Measurements from ENCODE around the gene STMN1.

GRCh38 chr1:25927521-25928265 lies 21.5 kb upstream of the STMN1 start:
- TF ChIP-seq POLR2A (IDR thresholded peaks at IDR 0.05) (no peak), CTCF (IDR thresholded peaks at IDR 0.05 in 8 of 11, conservative IDR thresholded peaks at IDR 0.05 in 3 of 11) (no peak), POLR2AphosphoS5 (IDR thresholded peaks at IDR 0.05) (no peak)
